Stimulated activated CD4-positive, alpha-beta T cell treated with anti-CD3 and anti-CD28 coated beads, Interleukin-1b, Interleukin-23, amount 100 ng/mL, for 4 hours (primary cell): Measurements from ENCODE around the gene EHF.
"Not testable (repeated sequence)": the region's sequence is repeated elsewhere in the genome, so short reads cannot be mapped to it uniquely, and the experiment has no call there.

Source experiments
- DNase-seq, 2 donors: peaks; one replicate each; pipeline ENCODE4 v3.0.0-alpha.2; 2020; ENCODE audit warnings: low read depth in 2 of 2

Gene EHF

GRCh38 chr11:34667810-34668582 lies 47.1 kb downstream of the EHF start:
- no peak for DNase-seq

- no peak for DNase-seq
These were observed 47.7 kb downstream of the EHF start for GRCh38 chr11:34668583-34669053.

GRCh38 chr11:34669458-34669857 lies 48.6 kb downstream of the EHF start:
- no peak for DNase-seq

GRCh38 chr11:34671117-34671516 lies 50.2 kb downstream of the EHF start:
- DNase-seq, result no peak

- DNase-seq, result no peak
These were observed 51.1 kb downstream of the EHF start for GRCh38 chr11:34671946-34672345.

GRCh38 chr11:34674038-34674437 lies 53.1 kb downstream of the EHF start:
- no peak for DNase-seq

- no peak for DNase-seq
These were observed 55.3 kb downstream of the EHF start for GRCh38 chr11:34676227-34676626.

GRCh38 chr11:34679681-34680080 lies 58.8 kb downstream of the EHF start:
- DNase-seq, result no peak

- DNase-seq, result no peak
These were observed 59.3 kb downstream of the EHF start for GRCh38 chr11:34680206-34680605.

GRCh38 chr11:34680918-34681586 lies 60.2 kb downstream of the EHF start:
- no peak for DNase-seq

- no peak for DNase-seq
These were observed 61.9 kb downstream of the EHF start for GRCh38 chr11:34682825-34683224.

GRCh38 chr11:34683396-34683795 lies 62.5 kb downstream of the EHF start:
- DNase-seq, result no peak

- DNase-seq, result no peak
These were observed 65.0 kb downstream of the EHF start for GRCh38 chr11:34685864-34686263.

- DNase-seq, result not testable (repeated sequence)
These were observed 71.4 kb downstream of the EHF start for GRCh38 chr11:34692299-34692698.

- DNase-seq, result no peak
These were observed 76.0 kb downstream of the EHF start for GRCh38 chr11:34696862-34697261.

GRCh38 chr11:34706709-34707461 lies 86.0 kb downstream of the EHF start:
- no peak for DNase-seq

GRCh38 chr11:34707462-34707840 lies 86.6 kb downstream of the EHF start:
- DNase-seq, result no peak
